BJ (cell line): ENCODE results near the gene CNKSR2. TPM values are rescaled to one million over a fixed set of nuclear protein-coding genes. Genes with fewer than 3 reads are reported as not detected.

Source experiments
- CTCF ChIA-PET: fragments of 350-600 bp; formaldehyde crosslinking; extraction: SDS; loops from one replicate; lab custom pipeline; 2021; ENCODE audit warnings: antibody characterized with exemption, inconsistent platforms; lab: Yijun Ruan, JAX
- POLR2A ChIA-PET: fragments of 300-600 bp; sonication (Branson Sonifier 250); formaldehyde crosslinking; extraction: SDS; loops from one replicate; lab custom pipeline; 2021; ENCODE audit warnings: antibody characterized with exemption; lab: Charles Lee
- DNase-seq: peaks from one replicate; pipeline ENCODE4 v3.0.0-alpha.2; 2011; ENCODE audit warnings: low read depth
- H3K27me3 ChIP-seq: 2 replicates; pipeline ENCODE4 v1.6.0; 2011; ENCODE audit warnings: low read length; ENCODE audit not compliant: control insufficient read depth, insufficient read depth
- H3K36me3 ChIP-seq: 2 replicates; pipeline ENCODE4 v1.5.1; 2011; ENCODE audit warnings: low read length; ENCODE audit not compliant: control insufficient read depth, insufficient read depth
- H3K4me3 ChIP-seq: 2 replicates; pipeline ENCODE4 v1.5.1; 2011; ENCODE audit warnings: low read depth, mild to moderate bottlenecking, control low read depth, low read length
- CTCF ChIP-seq: IDR thresholded peaks from 2 replicates; pipeline ENCODE4 v1.5.1; 2011; ENCODE audit warnings: low read depth, mild to moderate bottlenecking, control low read depth, inconsistent platforms, low read length, moderate library complexity; ENCODE audit not compliant: insufficient read depth
- polyA plus RNA-seq: library from polyadenylated mRNA; depleted of rRNA; stranded (reverse); fragments of >200 nt; gene quantifications from 2 replicates; pipeline ENCODE4 v1.2.3, GENCODE V29; 2011

The CNKSR2 gene
- polyA plus RNA-seq, 1 experiment: 0.32 TPM

DNA sequence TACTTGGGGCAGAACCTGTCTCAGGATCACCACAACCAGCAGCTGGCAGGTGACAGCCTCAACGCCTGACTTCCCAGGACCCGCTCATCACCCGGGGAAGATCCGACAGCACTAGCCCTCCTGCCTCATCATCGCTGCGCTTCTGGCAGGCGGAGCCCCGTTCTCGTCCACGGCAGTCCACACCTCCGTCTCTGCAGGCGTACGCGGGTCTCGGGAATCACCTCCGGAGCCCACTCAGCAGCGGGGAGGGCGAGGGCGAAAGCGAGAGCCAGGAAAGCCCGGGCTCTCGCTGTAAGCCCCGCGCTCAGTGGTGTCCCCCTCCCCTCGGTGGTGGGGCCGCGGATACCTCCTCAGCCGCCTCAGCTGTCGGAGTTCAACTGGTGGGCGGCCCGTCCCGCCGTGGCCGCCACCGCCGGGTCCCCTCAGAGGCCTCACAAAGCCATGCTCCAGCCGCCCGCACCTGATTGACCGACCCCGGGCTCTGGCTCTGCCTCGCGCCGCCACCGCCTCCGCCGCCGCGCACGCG lies 518 bp upstream of the CNKSR2 start:
- POLR2A ChIA-PET: no interaction called here
- Histone ChIP-seq H3K4me3 (peak overlapping the region; percentile 36), H3K27me3 (peaks cover 8% of the 10 kb centered on the region), H3K36me3 (no peaks in the 10 kb centered on the region)
- CTCF ChIA-PET: no interaction called here
- TF ChIP-seq CTCF: no peak
- no peak for DNase-seq

DNA sequence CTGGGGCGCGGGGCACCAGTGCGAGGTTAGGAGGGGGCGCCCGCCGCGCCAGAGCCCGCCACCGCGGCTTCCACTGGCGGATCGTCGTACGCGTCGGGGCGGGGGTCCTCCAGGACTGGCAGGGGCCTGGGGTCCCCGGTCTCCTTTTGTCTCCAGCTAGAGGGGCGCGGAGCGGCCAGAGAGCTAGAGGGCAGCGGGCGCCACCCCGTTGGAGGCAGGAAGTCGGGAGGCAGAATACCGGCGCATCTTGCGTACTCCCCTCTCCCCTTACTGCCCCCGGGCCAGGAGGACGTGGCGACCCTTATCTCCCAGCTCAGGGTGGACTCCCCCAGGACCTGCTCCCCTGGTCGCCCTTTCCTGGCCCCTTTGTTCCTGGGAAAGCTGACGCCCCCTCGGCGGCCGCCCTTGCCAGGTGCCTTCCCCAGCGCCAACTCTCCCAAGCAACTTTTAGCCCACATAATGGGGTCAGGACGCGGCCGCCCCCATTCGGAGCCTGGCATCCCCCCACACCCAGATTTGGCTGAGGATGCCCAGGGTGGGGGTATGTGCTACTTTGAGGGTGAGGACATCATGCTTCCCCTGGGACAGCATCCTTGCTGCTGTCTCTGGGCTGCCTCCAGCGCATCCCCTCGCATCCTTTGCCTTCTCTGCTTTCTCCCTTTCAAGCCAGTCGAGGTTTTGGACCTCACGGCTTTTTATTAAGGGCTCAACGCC lies 933 bp downstream of the CNKSR2 start:
- ChIA-PET CTCF (no interaction called here), POLR2A (no interaction called here)
- DNase-seq: no peak
- H3K4me3 ChIP-seq: peak overlapping the region; percentile 36
- H3K27me3 ChIP-seq: peaks cover 8% of the 10 kb centered on the region
- TF ChIP-seq CTCF: no peak
- no peaks in the 10 kb centered on the region for H3K36me3 ChIP-seq

GRCh38 chrX:21375708-21376009 lies 1.4 kb downstream of the CNKSR2 start:
- H3K36me3 ChIP-seq: no peaks in the 10 kb centered on the region
- H3K4me3 ChIP-seq: no peak overlapping the region
- POLR2A ChIA-PET: no interaction called here
- CTCF ChIA-PET: no interaction called here
- TF ChIP-seq CTCF: no peak
- H3K27me3 ChIP-seq: peaks cover 8% of the 10 kb centered on the region
- DNase-seq: no peak

- TF ChIP-seq CTCF: no peak
- Histone ChIP-seq H3K4me3 (no peak overlapping the region), H3K27me3 (peaks cover 8% of the 10 kb centered on the region), H3K36me3 (no peaks in the 10 kb centered on the region)
- no peak for DNase-seq
- POLR2A ChIA-PET: no interaction called here
- CTCF ChIA-PET: no interaction called here
Measured at GRCh38 chrX:21376636-21377035, 2.4 kb downstream of the CNKSR2 start.

- CTCF ChIA-PET: no interaction called here
Measured at GRCh38 chrX:21379991-21380390, 5.8 kb downstream of the CNKSR2 start.

More at GRCh38 chrX:21379991-21380390, 5.8 kb downstream of the CNKSR2 start:
- TF ChIP-seq CTCF: no peak
- Histone ChIP-seq H3K36me3 (no peaks in the 10 kb centered on the region), H3K27me3 (peaks cover 5% of the 10 kb centered on the region), H3K4me3 (no peak overlapping the region)
- POLR2A ChIA-PET: no interaction called here
- DNase-seq: no peak
